ENCODE data around the gene LZTR1.

LZTR1 gene

DNA sequence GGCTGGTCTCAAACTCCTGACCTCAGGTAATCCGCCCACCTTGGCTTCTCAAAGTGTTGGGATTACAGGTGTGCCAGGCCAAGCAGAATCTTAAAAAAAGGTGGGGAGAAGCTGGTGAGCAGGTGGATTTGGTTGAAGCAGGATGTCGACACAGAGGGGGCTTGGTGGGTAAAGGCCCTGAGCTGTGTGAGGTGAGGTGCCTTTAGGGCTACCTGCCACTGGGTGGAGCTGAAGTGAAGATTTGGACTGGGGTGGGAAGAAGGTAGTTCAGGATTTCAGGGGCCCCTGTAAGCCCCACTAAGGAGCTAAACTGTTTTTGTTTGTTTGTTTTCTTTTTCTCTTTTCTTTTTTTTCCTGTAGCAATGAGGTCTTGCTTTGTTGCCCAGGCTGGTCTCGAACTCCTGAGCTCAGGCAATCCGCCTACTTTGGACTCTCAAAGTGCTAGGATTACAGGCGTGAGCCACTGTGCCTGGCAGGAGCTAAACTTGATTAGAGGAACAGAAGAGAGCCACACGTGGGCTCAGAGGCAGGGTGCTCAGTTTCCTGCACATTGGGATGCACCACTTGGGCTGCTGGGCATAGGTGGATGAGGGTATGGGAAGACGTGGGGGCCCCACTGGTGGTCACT, 38.8 kb downstream of the LZTR1 start:
- Histone ChIP-seq H3K9me2 (replicated peaks; ENCODE audit: low read depth, low read length) (no peaks in the 10 kb centered on the region), H3K36me3 (ENCODE audit: insufficient read depth, low read length) (no peaks in the 10 kb centered on the region), H3K9ac (ENCODE audit: low read depth, low read length, poor library complexity, severe bottlenecking) (no peak overlapping the region), H3K4me3 (ENCODE audit: low read length, poor library complexity, severe bottlenecking) (no peak overlapping the region), H3K4me2 (ENCODE audit: low read depth, low read length, poor library complexity, severe bottlenecking) (no peak overlapping the region), H3K27me3 (ENCODE audit: insufficient read depth, low read length, poor library complexity, severe bottlenecking) (no peaks in the 10 kb centered on the region), H2AFZ (ENCODE audit: low read length) (no peak overlapping the region), H3K9me3 (ENCODE audit: insufficient read depth, low read depth, low read length) (no peaks in the 10 kb centered on the region), H4K20me1 (ENCODE audit: insufficient read depth, low read length, poor library complexity, severe bottlenecking) (no peaks in the 10 kb centered on the region), H3K4me1 (ENCODE audit: insufficient read depth, low read length, poor library complexity, severe bottlenecking) (peaks cover 10% of the 10 kb centered on the region), H3F3A (ENCODE audit: low read depth) (no peaks in the 10 kb centered on the region), H3K79me2 (ENCODE audit: insufficient read depth, low read length) (no peaks in the 10 kb centered on the region)
- TF ChIP-seq, protein P1, sequence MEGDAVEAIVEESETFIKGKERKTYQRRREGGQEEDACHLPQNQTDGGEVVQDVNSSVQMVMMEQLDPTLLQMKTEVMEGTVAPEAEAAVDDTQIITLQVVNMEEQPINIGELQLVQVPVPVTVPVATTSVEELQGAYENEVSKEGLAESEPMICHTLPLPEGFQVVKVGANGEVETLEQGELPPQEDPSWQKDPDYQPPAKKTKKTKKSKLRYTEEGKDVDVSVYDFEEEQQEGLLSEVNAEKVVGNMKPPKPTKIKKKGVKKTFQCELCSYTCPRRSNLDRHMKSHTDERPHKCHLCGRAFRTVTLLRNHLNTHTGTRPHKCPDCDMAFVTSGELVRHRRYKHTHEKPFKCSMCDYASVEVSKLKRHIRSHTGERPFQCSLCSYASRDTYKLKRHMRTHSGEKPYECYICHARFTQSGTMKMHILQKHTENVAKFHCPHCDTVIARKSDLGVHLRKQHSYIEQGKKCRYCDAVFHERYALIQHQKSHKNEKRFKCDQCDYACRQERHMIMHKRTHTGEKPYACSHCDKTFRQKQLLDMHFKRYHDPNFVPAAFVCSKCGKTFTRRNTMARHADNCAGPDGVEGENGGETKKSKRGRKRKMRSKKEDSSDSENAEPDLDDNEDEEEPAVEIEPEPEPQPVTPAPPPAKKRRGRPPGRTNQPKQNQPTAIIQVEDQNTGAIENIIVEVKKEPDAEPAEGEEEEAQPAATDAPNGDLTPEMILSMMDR (conservative IDR thresholded peaks at IDR 0.05; ENCODE audit: low read length), result peak; percentile 68
- no peak for TF ChIP-seq EZH2phosphoT487 (IDR thresholded peaks at IDR 0.05; ENCODE audit: borderline replicate concordance)

DNA sequence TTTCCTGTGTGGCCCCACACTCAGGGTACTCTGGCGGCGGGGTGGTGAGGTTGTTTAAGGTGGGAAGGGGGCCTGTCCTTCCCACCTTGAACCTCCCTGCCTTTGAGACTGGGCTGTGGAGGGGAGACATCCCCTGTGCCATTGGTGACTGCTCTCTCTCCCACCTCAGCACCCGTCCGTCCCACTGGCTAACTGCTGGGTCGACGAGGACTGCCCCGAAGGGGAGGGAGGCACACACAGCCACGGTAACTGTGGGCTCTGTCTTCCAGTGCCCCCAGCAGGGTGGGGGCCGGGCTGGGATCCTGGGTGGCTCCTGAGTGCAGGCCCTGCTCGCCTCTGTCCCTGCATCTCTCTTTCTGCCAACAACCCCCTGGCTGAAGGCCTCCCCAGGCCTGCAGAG, 40.4 kb downstream of the LZTR1 start:
- Histone ChIP-seq H3K4me3 (ENCODE audit: low read length, poor library complexity, severe bottlenecking) (no peak overlapping the region), H3K9ac (ENCODE audit: low read depth, low read length, poor library complexity, severe bottlenecking) (no peak overlapping the region), H3K4me2 (ENCODE audit: low read depth, low read length, poor library complexity, severe bottlenecking) (no peak overlapping the region), H3K9me3 (ENCODE audit: insufficient read depth, low read depth, low read length) (no peaks in the 10 kb centered on the region), H2AFZ (ENCODE audit: low read length) (no peak overlapping the region), H3K27me3 (ENCODE audit: insufficient read depth, low read length, poor library complexity, severe bottlenecking) (no peaks in the 10 kb centered on the region), H4K20me1 (ENCODE audit: insufficient read depth, low read length, poor library complexity, severe bottlenecking) (no peaks in the 10 kb centered on the region), H3K36me3 (ENCODE audit: insufficient read depth, low read length) (no peaks in the 10 kb centered on the region), H3K79me2 (ENCODE audit: insufficient read depth, low read length) (no peaks in the 10 kb centered on the region), H3K9me2 (replicated peaks; ENCODE audit: low read depth, low read length) (no peaks in the 10 kb centered on the region), H3F3A (ENCODE audit: low read depth) (no peaks in the 10 kb centered on the region), H3K4me1 (ENCODE audit: insufficient read depth, low read length, poor library complexity, severe bottlenecking) (peaks cover 10% of the 10 kb centered on the region)
- TF ChIP-seq, protein P1 (conservative IDR thresholded peaks at IDR 0.05; ENCODE audit: low read length), result no peak
- TF ChIP-seq EZH2phosphoT487 (IDR thresholded peaks at IDR 0.05; ENCODE audit: borderline replicate concordance), result no peak

DNA sequence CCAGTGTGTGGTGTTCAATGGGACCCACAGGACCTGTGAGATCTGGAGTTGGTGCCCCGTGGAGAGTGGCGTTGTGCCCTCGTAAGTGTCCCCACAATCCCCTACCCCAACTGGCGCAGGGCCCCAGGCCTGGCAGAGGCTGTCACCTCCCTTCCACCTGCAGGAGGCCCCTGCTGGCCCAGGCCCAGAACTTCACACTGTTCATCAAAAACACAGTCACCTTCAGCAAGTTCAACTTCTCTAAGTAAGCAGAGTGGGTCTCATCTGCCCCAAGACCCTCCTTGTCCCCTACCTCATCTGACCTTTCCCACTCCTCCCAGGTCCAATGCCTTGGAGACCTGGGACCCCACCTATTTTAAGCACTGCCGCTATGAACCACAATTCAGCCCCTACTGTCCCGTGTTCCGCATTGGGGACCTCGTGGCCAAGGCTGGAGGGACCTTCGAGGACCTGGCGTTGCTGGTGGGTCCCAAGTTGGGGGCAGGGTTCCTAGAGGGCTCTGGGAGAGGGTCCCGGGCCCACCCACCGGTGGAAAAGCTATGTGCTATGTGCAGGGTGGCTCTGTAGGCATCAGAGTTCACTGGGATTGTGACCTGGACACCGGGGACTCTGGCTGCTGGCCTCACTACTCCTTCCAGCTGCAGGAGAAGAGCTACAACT, 41.0 kb downstream of the LZTR1 start:
- Histone ChIP-seq H2AFZ (ENCODE audit: low read length) (no peak overlapping the region), H3K4me3 (ENCODE audit: low read length, poor library complexity, severe bottlenecking) (no peak overlapping the region), H3K9ac (ENCODE audit: low read depth, low read length, poor library complexity, severe bottlenecking) (no peak overlapping the region), H3K4me1 (ENCODE audit: insufficient read depth, low read length, poor library complexity, severe bottlenecking) (peaks cover 10% of the 10 kb centered on the region), H3K9me2 (replicated peaks; ENCODE audit: low read depth, low read length) (no peaks in the 10 kb centered on the region), H3K27me3 (ENCODE audit: insufficient read depth, low read length, poor library complexity, severe bottlenecking) (no peaks in the 10 kb centered on the region), H3F3A (ENCODE audit: low read depth) (no peaks in the 10 kb centered on the region), H3K4me2 (ENCODE audit: low read depth, low read length, poor library complexity, severe bottlenecking) (no peak overlapping the region), H3K79me2 (ENCODE audit: insufficient read depth, low read length) (no peaks in the 10 kb centered on the region), H4K20me1 (ENCODE audit: insufficient read depth, low read length, poor library complexity, severe bottlenecking) (no peaks in the 10 kb centered on the region), H3K9me3 (ENCODE audit: insufficient read depth, low read depth, low read length) (no peaks in the 10 kb centered on the region), H3K36me3 (ENCODE audit: insufficient read depth, low read length) (no peaks in the 10 kb centered on the region)
- no peak for TF ChIP-seq EZH2phosphoT487 (IDR thresholded peaks at IDR 0.05; ENCODE audit: borderline replicate concordance)
- TF ChIP-seq, protein P1 (conservative IDR thresholded peaks at IDR 0.05; ENCODE audit: low read length), result peak; percentile 26; the same call in 1 of the 2 replicates
